KOPT-K1 (cell line): ENCODE data around the gene NKX2-4.
"Not testable (repeated sequence)": the region's sequence is repeated elsewhere in the genome, so short reads cannot be mapped to it uniquely, and the experiment has no call there.

ENCODE experiments used
- H3K27ac ChIP-seq: fragments of 200-600 bp; sonication (generic); 2 replicates; pipeline ENCODE4 v1.5.1; 2016; ENCODE audit warnings: antibody characterized with exemption, mild to moderate bottlenecking, low read depth, low read length; ENCODE audit not compliant: poor library complexity, severe bottlenecking
- H3K36me3 ChIP-seq: fragments of 200-600 bp; sonication (generic); 2 replicates; pipeline ENCODE4 v1.5.1; 2017; ENCODE audit warnings: antibody characterized with exemption, mild to moderate bottlenecking, low read length, moderate library complexity; ENCODE audit not compliant: insufficient read depth
- H3K9me3 ChIP-seq: fragments of 200-600 bp; sonication (generic); 2 replicates; pipeline ENCODE4 v1.5.1; 2017; ENCODE audit warnings: antibody characterized with exemption, low read length, mild to moderate bottlenecking; ENCODE audit not compliant: insufficient read depth, poor library complexity, severe bottlenecking

NKX2-4 gene

GRCh38 chr20:21397341-21398108, at the start of gene NKX2-4:
NKX2-4 (minus strand) TSS chr20:21397526; CDS start chr20:21397399, 127 bp downstream.
- no peaks in the 10 kb centered on the region for H3K36me3 ChIP-seq
- H3K9me3 ChIP-seq: peaks cover 9% of the 10 kb centered on the region
- H3K27ac ChIP-seq: no peak within 1 kb of the TSS

GRCh38 chr20:21437816-21438215, 40.5 kb upstream of the NKX2-4 start:
- Histone ChIP-seq H3K27ac (no peak overlapping the region), H3K36me3 (no peaks in the 10 kb centered on the region), H3K9me3 (no peaks in the 10 kb centered on the region)

GRCh38 chr20:21437248-21437647, 39.9 kb upstream of the NKX2-4 start:
- no peaks in the 10 kb centered on the region for H3K36me3 ChIP-seq
- H3K9me3 ChIP-seq: no peaks in the 10 kb centered on the region
- no peak overlapping the region for H3K27ac ChIP-seq

- Histone ChIP-seq H3K36me3 (no peaks in the 10 kb centered on the region), H3K27ac (no peak overlapping the region), H3K9me3 (no peaks in the 10 kb centered on the region)
Observed at GRCh38 chr20:21436205-21436604, 38.9 kb upstream of the NKX2-4 start.

GRCh38 chr20:21435576-21435975, 38.2 kb upstream of the NKX2-4 start:
- no peaks in the 10 kb centered on the region for H3K9me3 ChIP-seq
- H3K27ac ChIP-seq: no peak overlapping the region
- no peaks in the 10 kb centered on the region for H3K36me3 ChIP-seq

GRCh38 chr20:21433329-21433890, 36.1 kb upstream of the NKX2-4 start:
- Histone ChIP-seq H3K27ac (no peak overlapping the region), H3K9me3 (no peaks in the 10 kb centered on the region), H3K36me3 (no peaks in the 10 kb centered on the region)

GRCh38 chr20:21432911-21433310, 35.6 kb upstream of the NKX2-4 start:
- Histone ChIP-seq H3K36me3 (no peaks in the 10 kb centered on the region), H3K9me3 (no peaks in the 10 kb centered on the region), H3K27ac (no peak overlapping the region)

- Histone ChIP-seq H3K27ac (no peak overlapping the region), H3K36me3 (no peaks in the 10 kb centered on the region), H3K9me3 (peaks cover 18% of the 10 kb centered on the region)
Observed at GRCh38 chr20:21430020-21430419, 32.7 kb upstream of the NKX2-4 start.

GRCh38 chr20:21424846-21425245, 27.5 kb upstream of the NKX2-4 start:
- Histone ChIP-seq H3K36me3 (no peaks in the 10 kb centered on the region), H3K27ac (no peak overlapping the region), H3K9me3 (peaks cover 43% of the 10 kb centered on the region)

- peaks cover 43% of the 10 kb centered on the region for H3K9me3 ChIP-seq
- not testable (repeated sequence) for H3K27ac ChIP-seq, H3K36me3 ChIP-seq
Observed at GRCh38 chr20:21423712-21424111, 26.4 kb upstream of the NKX2-4 start.

GRCh38 chr20:21421601-21422236, 24.4 kb upstream of the NKX2-4 start:
- Histone ChIP-seq H3K9me3 (peaks cover 41% of the 10 kb centered on the region), H3K27ac (no peak overlapping the region), H3K36me3 (no peaks in the 10 kb centered on the region)

- H3K27ac ChIP-seq, H3K36me3 ChIP-seq: not testable (repeated sequence)
- peaks cover 16% of the 10 kb centered on the region for H3K9me3 ChIP-seq
Observed at GRCh38 chr20:21419147-21419546, 21.8 kb upstream of the NKX2-4 start.

GRCh38 chr20:21413996-21414395, 16.7 kb upstream of the NKX2-4 start:
- H3K36me3 ChIP-seq, H3K27ac ChIP-seq: not testable (repeated sequence)
- peaks cover 16% of the 10 kb centered on the region for H3K9me3 ChIP-seq

GRCh38 chr20:21411725-21412124, 14.4 kb upstream of the NKX2-4 start:
- H3K9me3 ChIP-seq: peaks cover 16% of the 10 kb centered on the region
- no peak overlapping the region for H3K27ac ChIP-seq
- H3K36me3 ChIP-seq: no peaks in the 10 kb centered on the region

- H3K27ac ChIP-seq: no peak overlapping the region
- no peaks in the 10 kb centered on the region for H3K36me3 ChIP-seq
- peaks cover 9% of the 10 kb centered on the region for H3K9me3 ChIP-seq
Observed at GRCh38 chr20:21399005-21399475, 1.7 kb upstream of the NKX2-4 start.
